ENCODE measurements around the gene CDADC1.
"Not testable (repeated sequence)": the region's sequence is repeated elsewhere in the genome, so short reads cannot be mapped to it uniquely, and the experiment has no call there.

- TF ChIP-seq, protein P1, sequence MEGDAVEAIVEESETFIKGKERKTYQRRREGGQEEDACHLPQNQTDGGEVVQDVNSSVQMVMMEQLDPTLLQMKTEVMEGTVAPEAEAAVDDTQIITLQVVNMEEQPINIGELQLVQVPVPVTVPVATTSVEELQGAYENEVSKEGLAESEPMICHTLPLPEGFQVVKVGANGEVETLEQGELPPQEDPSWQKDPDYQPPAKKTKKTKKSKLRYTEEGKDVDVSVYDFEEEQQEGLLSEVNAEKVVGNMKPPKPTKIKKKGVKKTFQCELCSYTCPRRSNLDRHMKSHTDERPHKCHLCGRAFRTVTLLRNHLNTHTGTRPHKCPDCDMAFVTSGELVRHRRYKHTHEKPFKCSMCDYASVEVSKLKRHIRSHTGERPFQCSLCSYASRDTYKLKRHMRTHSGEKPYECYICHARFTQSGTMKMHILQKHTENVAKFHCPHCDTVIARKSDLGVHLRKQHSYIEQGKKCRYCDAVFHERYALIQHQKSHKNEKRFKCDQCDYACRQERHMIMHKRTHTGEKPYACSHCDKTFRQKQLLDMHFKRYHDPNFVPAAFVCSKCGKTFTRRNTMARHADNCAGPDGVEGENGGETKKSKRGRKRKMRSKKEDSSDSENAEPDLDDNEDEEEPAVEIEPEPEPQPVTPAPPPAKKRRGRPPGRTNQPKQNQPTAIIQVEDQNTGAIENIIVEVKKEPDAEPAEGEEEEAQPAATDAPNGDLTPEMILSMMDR (IDR thresholded peaks at IDR 0.05; ENCODE audit: low read depth, low read length), result not testable (repeated sequence)
- TF ChIP-seq EZH2phosphoT487 (IDR thresholded peaks at IDR 0.05; ENCODE audit: low read depth), result not testable (repeated sequence)
Observed at GRCh38 chr13:49327145-49327544, 79.4 kb downstream of the CDADC1 start.

Measured in OCI-LY3 (cell line).